Nephron progenitor cell (in vitro differentiated cells): Measurements from ENCODE around the gene CEP112.
"Not testable (repeated sequence)": the region's sequence is repeated elsewhere in the genome, so short reads cannot be mapped to it uniquely, and the experiment has no call there.

ENCODE experiments used
- DNase-seq: peaks from one replicate; pipeline ENCODE4 v3.0.0; 2021
- H3K27ac Mint-ChIP-seq: 2 replicates; pipeline ENCODE4 v1.8.0; 2021; ENCODE audit warnings: mild to moderate bottlenecking, moderate library complexity, mixed read lengths
- H3K27me3 Mint-ChIP-seq: 2 replicates; pipeline ENCODE4 v1.8.0; 2021; ENCODE audit warnings: mild to moderate bottlenecking, low read depth, mixed read lengths; ENCODE audit not compliant: poor library complexity
- H3K36me3 Mint-ChIP-seq: 2 replicates; pipeline ENCODE4 v1.8.0; 2021; ENCODE audit warnings: low read depth, mixed read lengths
- H3K4me1 Mint-ChIP-seq: 2 replicates; pipeline ENCODE4 v1.8.0; 2021; ENCODE audit warnings: mixed read lengths
- H3K4me3 Mint-ChIP-seq: 2 replicates; pipeline ENCODE4 v1.8.0; 2021; ENCODE audit warnings: mild to moderate bottlenecking, moderate library complexity, mixed read lengths
- H3K9me3 Mint-ChIP-seq: 2 replicates; pipeline ENCODE4 v1.8.0; 2021; ENCODE audit warnings: mild to moderate bottlenecking, moderate library complexity, mixed read lengths
- TF ChIP-seq, protein P1 (sequence below): fragments of 200-600 bp; sonication (generic); IDR thresholded peaks from 2 replicates; pipeline ENCODE4 v1.5.0; 2021; ENCODE audit warnings: antibody characterized with exemption

The CEP112 gene

DNA sequence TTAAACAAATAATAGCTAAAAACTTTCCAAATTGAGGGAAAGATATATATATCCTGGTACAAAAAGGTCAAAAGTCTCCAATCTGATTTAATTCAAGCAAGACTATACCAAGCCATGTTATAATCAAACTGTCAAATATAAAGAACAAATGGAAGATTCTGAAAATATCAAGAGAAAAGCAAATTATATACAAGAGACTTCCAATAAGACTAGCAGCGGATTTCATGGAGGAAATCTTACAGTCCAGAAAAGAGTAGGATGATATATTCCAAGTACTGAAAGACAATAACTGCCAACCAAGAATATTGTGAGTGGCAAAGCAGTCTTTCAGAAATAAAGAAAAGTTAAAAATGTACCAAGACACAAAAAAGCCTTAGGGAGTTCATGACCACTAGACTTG lies 102.2 kb downstream of the CEP112 start:
- Mint-ChIP-seq H3K9me3 (peaks cover 42% of the 10 kb centered on the region), H3K27ac (no peak overlapping the region), H3K27me3 (peaks cover 4% of the 10 kb centered on the region), H3K4me3 (no peak overlapping the region), H3K36me3 (peaks cover 65% of the 10 kb centered on the region), H3K4me1 (peaks cover 5% of the 10 kb centered on the region)
- TF ChIP-seq, protein P1, sequence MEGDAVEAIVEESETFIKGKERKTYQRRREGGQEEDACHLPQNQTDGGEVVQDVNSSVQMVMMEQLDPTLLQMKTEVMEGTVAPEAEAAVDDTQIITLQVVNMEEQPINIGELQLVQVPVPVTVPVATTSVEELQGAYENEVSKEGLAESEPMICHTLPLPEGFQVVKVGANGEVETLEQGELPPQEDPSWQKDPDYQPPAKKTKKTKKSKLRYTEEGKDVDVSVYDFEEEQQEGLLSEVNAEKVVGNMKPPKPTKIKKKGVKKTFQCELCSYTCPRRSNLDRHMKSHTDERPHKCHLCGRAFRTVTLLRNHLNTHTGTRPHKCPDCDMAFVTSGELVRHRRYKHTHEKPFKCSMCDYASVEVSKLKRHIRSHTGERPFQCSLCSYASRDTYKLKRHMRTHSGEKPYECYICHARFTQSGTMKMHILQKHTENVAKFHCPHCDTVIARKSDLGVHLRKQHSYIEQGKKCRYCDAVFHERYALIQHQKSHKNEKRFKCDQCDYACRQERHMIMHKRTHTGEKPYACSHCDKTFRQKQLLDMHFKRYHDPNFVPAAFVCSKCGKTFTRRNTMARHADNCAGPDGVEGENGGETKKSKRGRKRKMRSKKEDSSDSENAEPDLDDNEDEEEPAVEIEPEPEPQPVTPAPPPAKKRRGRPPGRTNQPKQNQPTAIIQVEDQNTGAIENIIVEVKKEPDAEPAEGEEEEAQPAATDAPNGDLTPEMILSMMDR, result no peak
- no peak for DNase-seq

DNA sequence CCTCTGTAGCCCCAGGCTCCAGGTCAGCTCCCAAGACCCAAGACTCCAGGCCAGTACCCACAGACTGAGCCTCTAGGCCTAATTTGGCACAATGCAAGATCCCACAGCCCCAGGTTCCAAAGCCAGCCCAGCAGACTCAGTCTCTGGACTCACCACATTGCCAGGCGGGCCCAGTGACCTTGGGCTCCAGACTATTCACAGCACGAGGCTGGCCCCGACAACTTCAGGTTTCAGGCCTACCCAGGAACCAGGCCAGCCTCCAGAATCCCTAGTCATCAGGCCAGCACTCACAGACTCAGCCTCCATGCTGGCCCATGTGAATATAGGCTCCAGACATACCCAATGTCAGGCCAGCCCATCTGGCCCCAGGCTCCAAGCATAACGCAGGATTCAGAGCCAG lies 103.8 kb downstream of the CEP112 start:
- Mint-ChIP-seq H3K27ac (peak overlapping the region; percentile 43), H3K4me3 (no peak overlapping the region), H3K27me3 (peaks cover 4% of the 10 kb centered on the region), H3K9me3 (peaks cover 46% of the 10 kb centered on the region), H3K36me3 (peaks cover 66% of the 10 kb centered on the region), H3K4me1 (peaks cover 5% of the 10 kb centered on the region)
- TF ChIP-seq, protein P1, result no peak
- DNase-seq, result no peak

DNA sequence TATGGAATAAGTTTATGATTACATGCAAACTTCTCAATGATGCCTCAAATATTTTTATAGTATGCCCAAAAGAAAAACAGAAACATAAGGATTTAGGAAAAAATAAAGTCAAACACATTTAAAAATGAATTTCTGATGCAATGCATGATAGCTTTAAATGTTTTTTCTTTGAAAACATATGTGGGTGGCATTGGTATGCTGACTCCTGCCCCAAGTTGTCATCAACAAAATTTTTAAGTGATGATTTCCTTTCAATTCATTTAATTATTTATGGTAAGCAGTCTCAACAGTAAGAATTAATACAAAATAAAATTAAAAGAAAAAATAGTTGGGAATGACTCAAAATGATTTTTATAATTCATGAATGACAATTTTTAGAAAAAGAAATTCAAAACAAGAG lies 104.9 kb downstream of the CEP112 start:
- TF ChIP-seq, protein P1, result no peak
- Mint-ChIP-seq H3K27ac (no peak overlapping the region), H3K27me3 (peaks cover 4% of the 10 kb centered on the region), H3K4me3 (no peak overlapping the region), H3K9me3 (peaks cover 46% of the 10 kb centered on the region), H3K4me1 (peaks cover 5% of the 10 kb centered on the region), H3K36me3 (peaks cover 65% of the 10 kb centered on the region)
- no peak for DNase-seq

DNA sequence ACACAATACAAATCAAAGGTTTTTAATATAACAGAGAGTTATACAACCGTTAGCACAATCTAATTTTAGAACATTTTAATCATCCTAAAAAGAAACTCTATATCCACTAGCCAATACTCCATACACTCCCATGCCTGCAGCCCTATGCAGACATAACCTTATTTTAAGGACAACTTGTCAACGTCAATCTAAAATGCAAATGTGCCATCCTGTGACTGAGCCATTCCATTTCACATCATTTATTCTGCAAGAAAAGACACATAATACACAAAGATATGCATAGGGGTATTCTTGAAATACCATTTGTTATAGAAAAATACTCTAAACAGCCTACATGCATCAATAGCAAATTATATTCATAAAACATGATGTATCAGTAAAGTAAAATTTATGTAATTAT lies 106.7 kb downstream of the CEP112 start:
- TF ChIP-seq, protein P1, result no peak
- Mint-ChIP-seq H3K36me3 (peaks cover 66% of the 10 kb centered on the region), H3K4me1 (peaks cover 5% of the 10 kb centered on the region), H3K9me3 (peaks cover 50% of the 10 kb centered on the region), H3K4me3 (no peak overlapping the region), H3K27ac (no peak overlapping the region), H3K27me3 (peaks cover 4% of the 10 kb centered on the region)
- no peak for DNase-seq

DNA sequence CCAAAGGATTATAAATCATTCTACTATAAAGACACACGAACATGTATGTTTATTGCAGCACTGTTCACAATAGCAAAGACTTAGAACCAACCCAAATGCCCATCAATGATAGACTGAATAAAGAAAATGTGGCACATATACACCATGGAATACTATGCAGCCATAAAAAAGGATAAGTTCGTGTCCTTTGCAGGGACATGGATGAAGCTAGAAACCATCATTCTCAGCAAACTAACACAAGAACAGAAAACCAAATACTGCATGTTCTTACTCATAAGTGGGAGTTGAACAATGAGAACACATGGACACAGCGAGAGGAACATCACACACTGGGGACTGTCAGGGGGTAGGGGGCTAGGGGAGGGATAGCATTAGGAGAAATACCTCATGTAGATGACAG lies 111.3 kb downstream of the CEP112 start:
- Mint-ChIP-seq H3K36me3 (peaks cover 86% of the 10 kb centered on the region), H3K9me3 (peaks cover 44% of the 10 kb centered on the region)
- not testable (repeated sequence) for H3K27ac Mint-ChIP-seq, DNase-seq, H3K27me3 Mint-ChIP-seq, H3K4me1 Mint-ChIP-seq, H3K4me3 Mint-ChIP-seq

DNA sequence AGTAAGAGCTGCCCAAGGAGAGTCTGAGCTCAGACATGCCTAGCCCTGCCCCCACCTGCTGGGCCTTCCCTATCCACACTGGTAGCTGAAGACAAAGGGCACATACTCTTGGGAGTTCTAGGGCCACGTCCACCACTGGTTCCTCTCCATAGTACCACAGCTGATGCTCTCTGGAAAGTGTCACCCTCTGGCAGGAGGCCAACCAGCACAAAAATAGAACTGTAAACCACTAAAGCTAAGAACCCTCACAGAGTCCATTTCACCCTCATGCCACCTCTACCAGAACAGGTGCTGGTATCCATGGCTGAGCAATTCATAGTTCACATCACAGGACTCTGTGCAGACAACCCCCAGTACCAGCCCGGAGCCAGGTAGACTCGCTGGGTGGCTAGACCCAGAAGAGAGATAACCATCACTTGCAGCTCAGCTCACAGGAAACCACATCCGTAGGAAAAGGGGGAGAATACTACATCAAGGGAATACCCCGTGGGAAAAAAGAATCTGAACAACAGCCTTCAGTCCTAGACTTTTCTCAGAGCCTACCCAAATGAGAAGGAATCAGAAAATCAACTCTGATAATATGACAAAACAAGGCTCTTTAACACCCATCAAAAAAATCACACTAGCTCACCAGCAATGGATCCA lies 115.3 kb downstream of the CEP112 start:
- Mint-ChIP-seq H3K4me3 (no peak overlapping the region), H3K9me3 (peaks cover 29% of the 10 kb centered on the region), H3K27me3 (no peaks in the 10 kb centered on the region), H3K36me3 (peaks cover 76% of the 10 kb centered on the region), H3K27ac (peak overlapping the region; percentile 22), H3K4me1 (no peaks in the 10 kb centered on the region)
- TF ChIP-seq, protein P1, result no peak
- no peak for DNase-seq
